ENCODE data around the gene TOGARAM2.
A peak's percentile ranks its signal among the peaks of the same experiment; 100 is the strongest.

Gene TOGARAM2

DNA sequence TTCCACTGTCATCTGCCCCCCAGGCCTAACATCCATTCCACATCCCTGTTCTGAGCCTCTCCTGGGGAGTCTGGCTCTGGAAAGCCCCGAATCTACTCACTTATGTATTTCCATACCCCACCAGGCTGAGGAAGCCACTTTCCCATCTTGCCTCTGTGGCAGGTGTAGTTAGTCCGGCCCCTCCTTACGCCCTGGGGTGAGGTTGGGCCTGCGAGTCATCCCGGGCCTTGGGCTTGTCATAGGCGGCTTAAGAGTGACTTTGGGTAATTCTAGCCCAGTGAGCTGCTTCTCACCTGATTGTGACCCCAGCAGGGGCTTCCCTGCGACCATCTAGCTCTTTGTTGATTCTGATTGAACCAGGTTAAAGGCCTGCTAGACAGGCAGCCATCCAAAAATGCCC is 72.1 kb downstream of the TOGARAM2 start:
- DNase-seq (ENCODE audit: low spot score) (no peak), FAIRE-seq (no peak)

DNA sequence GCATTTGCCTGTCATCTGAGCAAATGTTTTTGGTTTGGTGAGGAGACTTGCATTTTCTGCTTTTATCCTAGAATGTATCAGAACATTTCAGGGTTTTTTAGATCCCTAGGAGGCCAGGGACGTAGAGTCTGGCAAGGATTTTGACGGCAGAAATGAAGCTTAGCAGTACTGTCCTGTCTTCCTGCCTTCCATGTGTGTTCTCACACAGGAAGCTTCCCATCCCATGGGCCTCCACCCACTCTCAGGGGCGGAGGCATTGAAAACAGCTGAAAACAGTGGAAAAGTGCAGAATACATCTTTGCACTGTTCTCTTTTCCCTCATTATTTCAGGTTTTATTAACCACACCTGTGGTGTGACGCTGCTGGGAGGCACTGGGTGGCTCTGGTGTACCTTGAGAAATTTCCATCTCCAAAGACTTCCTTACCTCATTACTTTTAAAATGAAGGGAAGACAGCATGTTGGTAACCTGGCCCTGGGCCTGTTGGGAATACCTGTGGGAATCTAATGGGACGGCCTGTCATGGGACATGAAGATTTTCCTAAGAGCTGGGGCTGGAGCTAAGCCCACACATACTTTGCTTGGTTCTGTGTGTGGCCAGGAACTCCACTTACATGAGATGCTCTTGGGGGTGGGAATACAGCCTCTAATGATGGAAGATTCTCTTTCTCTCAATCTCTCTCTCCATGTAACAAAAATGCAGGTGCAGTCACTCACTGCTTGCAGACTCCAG is 72.7 kb downstream of the TOGARAM2 start:
- FAIRE-seq: no peak
- DNase-seq (ENCODE audit: low spot score): no peak

DNA sequence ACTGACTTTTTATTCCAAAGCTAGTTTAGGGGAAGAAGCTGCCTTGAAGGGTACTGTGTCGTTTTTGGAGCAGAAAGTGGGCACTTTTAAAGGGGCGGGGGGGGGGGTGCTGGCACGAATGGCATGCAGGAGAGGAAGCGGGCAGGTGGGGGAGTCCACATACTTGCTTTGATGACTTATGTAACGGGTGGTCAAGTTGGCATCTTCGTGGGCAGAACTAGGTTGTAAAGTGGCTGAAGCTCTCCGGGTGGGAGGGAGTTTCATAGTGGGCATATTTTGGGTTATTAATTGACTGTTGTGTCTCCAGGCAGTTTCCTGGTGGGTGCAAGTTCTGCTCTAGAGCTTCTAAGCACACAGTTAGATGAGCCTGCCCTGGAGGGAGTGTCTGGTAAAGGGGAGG is 73.3 kb downstream of the TOGARAM2 start:
- FAIRE-seq (no peak), DNase-seq (ENCODE audit: low spot score) (peak; percentile 31)

DNA sequence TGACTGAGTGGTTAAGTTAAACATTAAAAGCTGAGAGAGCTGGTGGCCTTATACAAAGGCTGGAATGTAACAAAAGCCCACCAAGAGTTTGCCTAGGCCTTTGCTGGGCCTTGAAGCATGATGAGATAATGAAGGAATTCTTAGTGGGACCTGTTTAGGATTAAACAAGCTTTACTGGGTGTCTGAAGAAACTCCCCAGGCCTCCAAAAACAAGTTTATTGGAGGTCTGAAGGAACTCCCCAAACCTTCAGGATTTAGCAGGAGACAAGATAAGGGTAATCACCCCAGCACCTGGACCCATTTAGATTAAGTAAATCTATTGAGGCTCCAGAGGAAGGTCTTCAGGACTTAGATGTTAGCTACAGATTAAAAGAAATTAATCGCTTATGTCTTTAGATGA is 74.5 kb downstream of the TOGARAM2 start:
- DNase-seq (ENCODE audit: low spot score): no peak
- FAIRE-seq: no peak

DNA sequence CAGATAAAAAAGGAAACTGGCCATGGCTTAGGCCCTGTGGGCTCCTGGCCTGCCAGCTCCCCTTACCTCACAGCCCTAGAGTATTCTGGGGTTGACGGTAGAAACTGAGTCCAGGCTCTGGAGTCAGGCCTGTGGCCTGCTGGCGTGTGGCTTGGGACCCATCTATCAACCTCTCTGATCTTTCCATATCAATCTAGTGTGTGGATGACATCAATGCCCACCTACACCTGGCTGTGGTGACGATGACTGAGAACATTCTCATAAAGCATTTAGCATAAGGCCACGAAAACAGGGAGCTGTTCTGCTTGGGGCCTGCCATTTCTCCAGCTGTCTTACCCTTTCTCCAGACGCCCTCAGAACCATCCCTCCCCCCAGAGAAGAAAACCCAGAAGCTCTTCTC is 75.4 kb downstream of the TOGARAM2 start:
- DNase-seq (ENCODE audit: low spot score): no peak
- no peak for FAIRE-seq

DNA sequence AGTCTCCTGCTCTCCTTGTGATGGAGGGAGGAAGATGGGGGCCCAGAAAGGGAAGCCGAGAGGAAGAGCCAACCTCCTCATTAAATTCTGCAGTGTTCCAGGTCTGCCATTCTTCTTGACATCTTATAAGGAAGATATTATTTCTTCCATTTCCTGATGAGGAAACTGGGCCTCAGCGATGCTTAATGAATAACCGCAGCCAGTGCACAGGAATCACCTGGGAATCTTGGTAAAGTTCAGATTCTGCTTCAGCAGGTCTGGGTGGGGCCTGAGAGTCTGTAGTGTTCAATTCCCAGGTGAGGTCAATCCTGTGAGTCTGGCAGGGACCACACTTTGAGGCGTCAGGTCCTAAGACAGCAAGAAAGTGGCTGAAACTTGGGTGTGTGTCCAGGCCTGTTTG is 75.9 kb downstream of the TOGARAM2 start:
- no peak for FAIRE-seq
- no peak for DNase-seq (ENCODE audit: low spot score)

DNA sequence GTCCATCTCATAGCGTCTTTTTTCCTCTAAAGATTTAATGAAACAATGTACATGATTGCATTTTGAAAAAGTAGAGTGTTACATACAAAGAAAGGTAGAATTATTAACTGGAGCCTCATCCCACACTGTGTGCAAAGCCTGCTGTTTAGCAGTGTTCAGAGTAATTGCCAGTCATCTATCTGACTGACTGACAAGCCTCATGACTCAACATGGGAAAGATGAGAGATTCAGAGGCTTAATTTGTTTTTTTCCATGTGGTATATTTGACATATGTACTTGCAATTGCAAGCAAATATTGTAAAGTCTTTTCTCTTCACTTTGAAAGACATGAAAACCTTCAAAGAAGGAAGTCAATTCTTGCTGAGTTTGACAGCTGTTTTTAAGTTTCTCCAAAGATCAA is 78.5 kb downstream of the TOGARAM2 start:
- DNase-seq (ENCODE audit: low spot score) (no peak), FAIRE-seq (no peak)

DNA sequence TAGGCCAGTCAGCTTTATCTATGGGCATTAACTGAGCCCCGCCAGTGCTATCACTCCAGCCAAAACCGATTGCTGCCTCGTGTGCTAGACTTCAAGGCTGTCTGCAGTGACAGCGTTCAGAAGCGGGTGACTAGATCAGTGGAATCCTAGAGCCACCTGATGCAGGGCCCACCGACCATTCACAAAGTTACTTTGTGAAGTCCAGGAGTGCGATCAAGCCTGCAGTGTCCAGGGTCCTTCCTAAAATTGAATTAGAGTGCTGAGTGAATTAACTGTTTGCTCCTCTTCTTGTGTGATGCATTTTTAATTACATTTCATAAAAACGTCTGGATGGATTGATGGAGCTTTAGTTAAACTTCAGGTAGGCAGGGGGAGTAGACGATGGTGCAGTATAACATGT is 79.3 kb downstream of the TOGARAM2 start:
- FAIRE-seq: no peak
- no peak for DNase-seq (ENCODE audit: low spot score)

DNA sequence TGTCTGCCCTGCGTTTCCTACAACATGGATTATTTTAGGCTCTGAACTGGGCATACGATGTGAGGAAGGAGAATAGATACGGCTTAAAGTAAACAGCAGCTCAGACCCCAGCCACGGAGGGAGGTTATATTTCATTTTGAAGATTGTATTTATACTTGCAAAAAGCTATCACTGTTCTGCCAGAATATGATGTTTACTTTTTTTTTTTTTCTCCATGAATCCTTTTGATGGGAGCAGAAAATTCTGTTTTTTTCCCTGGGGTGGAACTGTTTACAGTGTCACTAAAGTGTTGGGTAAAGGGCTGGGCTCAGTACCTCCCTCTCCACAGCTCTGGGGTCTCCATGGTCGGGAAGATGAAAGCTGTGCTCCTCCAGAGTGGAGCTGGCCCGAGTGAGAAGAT is 80.1 kb downstream of the TOGARAM2 start:
- no peak for FAIRE-seq
- no peak for DNase-seq (ENCODE audit: low spot score)

DNA sequence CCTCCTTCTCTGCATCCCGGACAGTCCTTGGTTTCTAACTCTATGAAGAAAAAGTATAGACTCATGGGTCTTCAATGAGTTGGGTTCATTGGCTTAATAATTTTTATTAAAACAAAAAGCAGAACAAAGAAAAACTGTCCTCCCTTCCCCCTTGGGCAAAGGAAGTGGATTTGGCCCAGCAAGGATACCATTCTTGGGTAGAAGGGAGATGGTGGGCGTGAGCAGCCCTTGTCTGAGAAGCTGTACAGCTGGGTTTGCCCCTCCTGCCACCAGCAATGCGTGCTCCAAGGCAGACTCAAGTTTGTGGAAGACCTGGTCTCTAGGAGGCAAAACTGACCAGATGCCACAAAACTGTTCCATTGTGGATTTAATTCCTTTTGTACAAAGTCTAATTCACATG is 80.5 kb downstream of the TOGARAM2 start:
- no peak for FAIRE-seq
- DNase-seq (ENCODE audit: low spot score): no peak

DNA sequence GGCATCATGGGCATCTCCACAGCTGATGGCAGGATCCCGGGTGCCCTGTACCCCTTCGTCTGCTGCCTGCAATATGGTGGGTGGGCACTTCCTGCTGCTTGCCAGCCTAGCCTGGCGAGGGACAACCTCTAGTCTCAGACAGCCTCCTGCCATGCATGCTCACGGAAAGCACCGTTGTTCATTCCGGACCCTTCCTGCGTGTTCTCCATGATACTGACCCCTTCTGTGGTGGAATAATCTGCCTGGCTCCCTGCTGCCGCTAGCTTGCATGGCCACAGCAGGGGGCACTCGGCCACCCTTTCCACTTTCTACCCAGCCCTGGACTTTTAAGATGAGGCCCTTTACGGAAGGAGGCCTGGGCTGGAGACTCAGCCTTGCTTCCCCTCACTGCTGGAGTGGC is 81.3 kb downstream of the TOGARAM2 start:
- no peak for DNase-seq (ENCODE audit: low spot score)
- FAIRE-seq: no peak

DNA sequence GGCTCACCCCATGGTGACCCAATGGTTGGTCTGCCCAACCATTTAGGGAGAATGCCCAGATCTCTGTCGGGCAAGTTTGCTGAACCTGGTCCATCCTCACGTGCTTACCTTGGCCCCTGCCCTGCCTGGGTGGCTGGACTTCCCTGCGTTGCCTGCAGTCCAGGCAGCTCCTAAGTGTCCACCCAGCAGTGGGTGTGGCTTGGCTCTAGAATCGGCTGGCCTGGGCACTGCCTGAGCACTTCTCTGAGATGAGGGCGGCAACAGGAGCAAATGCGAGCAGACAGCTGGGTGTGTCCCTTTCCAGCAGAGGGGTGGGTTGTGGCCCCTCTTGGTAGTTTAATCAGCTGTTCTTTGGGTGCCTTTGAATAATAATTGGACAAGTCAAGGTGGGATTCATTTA is 82.0 kb downstream of the TOGARAM2 start:
- DNase-seq (ENCODE audit: low spot score) (no peak), FAIRE-seq (no peak)

DNA sequence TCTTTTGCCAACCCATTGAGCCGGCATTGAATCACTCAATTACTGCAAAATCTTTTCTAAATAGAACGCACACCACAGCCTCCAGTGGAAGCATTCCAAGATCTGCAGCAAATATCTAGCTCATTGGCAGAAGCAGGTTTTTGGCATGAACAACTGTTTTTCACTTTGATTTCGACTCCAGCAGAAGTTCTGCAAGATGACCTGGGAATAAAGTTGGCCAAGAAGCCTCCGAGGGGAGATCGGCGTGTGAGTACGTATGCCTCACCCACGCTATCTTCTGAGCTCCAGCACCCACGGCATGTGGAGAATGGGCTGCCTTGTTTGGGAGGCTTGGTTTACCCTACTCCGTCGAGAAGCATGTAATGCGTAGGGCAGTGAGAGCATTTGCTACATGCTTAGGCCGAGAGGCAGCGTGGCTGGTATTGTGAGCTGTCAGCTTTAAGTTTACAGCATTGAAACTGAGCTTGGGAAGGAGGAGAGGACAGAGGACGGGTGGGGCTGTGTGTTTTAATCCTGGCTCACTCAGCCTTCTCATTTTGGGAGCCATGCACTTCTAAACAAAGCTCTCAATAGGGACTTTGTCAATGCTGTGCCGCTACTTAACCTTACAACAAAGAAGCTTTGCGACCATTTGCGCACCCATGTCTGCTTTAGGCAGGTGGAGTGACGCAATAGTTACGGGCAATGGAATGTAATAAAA is 82.7 kb downstream of the TOGARAM2 start:
- no peak for DNase-seq (ENCODE audit: low spot score)
- no peak for FAIRE-seq

DNA sequence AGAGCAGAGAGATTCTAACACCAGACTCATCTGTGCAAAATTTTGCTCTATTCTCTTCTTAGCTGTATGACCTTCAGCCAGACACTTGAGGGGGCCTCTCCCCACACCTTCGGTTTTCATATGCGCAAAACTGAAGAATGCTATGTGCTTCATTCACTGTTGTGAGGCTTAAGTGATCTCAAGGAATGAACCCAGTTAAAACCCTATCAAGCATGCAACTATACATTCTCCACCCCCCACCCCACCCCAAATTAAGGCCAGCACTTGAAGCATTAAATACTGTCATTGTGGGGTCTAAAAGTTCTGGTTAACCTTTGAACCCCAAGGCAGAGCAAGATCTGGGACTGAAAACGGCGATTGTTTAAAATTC is 83.2 kb downstream of the TOGARAM2 start:
- DNase-seq (ENCODE audit: low spot score) (no peak), FAIRE-seq (no peak)

DNA sequence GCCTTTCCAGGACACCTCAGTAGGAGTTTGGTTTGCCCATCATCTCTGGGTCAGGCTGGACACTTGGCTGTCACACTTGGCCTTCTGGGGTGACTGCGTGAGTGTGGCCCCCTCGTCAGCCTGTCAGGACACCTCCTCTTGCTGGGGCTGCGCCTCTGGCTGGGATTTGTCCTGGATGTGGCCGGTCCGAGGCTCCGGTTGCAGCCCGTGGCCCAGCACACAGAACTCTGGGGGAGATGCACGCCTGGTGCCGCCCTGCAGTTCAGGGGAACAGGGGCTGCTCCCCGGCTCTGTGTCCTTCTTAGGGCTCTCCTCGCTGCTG is 83.6 kb downstream of the TOGARAM2 start:
- no peak for FAIRE-seq

DNA sequence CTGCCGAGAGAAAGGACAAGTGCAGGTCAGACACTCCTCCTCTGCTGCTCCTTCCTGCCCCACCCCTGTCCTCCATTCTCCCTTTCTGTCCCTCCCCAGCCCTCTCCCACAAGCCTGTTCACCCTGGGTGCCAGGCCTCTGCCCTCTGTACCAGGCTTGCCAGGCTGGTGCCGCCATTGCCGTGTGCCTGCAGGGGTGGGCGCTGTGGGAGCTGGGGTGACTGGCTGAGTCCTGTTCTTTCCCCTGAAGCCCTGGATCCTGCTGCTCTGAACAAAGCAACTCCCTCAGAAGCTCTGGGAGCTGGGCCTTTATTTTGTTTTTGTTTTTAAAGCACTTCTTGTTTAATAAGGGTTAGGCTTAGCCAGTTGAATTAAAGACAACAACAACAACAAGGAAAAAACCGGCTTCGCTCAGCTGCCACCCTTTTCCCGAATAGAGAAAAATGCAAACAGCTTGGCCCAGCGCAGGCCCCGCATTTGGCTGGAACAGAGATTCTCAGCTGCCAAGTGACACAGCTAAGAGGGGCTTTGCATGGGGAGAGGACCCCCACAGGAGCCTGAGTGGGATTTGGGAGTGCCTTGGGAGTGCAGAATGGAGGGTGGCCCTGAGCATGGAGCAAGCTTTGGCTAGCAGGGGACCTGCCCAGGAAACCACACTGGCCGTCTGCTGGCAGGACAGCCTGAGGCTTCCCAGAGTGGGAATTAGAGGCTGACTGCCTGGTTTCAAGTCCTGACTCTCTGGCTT is 84.1 kb downstream of the TOGARAM2 start:
- no peak for FAIRE-seq
- DNase-seq (ENCODE audit: low spot score): no peak

More for the DNA sequence above, 83.6 kb downstream of the TOGARAM2 start:
- no peak for DNase-seq (ENCODE audit: low spot score)

DNA sequence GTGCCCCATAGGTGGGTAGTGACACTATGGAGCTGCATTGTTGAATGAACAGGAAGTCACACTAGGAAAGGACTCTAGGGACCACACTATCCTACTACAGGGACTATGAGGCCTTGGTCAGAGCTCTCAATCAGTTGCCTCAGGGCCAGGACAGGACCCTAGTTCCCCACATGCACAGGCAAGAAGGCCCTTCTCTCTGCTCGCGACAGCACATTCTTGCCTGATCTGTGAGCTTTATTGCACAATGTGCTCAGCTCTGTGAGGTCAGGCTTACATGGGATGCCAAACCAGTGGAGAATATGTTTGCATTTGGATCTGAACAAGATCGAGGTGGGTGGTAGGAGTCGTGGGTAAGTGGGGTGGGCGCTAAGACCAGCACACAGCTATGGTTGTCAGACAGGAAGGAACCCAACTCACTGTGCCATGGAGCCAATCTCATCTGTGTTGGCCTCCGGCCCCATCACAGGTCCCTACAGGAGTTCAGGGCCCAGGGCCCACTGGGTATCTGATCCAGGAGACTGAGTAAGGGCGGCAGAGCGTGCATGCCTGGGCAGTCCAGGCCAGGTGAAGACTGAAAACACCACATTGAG is 85.3 kb downstream of the TOGARAM2 start:
- FAIRE-seq (no peak), DNase-seq (ENCODE audit: low spot score) (no peak)

DNA sequence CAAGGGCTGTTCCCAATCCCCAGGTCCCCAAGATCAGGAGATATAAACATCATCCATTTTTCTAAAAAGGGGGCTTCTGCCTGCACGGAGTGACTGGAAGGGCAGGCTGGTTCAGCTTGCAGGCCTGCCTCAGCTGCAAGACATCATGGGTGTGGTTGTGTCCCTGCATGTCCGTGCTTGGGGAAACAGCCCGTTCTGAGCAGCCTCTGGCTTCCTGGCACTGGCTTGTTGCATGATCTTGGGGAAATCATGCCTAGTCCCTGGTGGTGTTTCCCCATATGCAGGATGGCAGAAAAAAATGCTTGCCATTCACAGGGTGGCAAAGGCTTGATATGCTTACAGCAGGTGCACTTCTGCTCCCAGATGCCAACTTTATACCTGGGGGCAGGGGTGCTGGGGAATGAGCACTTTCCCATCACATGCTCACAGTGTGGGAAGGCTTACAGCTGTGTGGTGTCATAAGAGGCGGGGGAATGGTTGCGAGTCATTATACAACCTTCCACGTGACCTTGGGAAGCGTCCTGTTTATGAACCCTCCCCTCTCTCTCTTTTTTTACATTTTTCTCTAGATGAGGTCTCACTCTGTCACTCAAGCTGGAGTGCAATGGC is 86.0 kb downstream of the TOGARAM2 start:
- FAIRE-seq (no peak), DNase-seq (ENCODE audit: low spot score) (no peak)

DNA sequence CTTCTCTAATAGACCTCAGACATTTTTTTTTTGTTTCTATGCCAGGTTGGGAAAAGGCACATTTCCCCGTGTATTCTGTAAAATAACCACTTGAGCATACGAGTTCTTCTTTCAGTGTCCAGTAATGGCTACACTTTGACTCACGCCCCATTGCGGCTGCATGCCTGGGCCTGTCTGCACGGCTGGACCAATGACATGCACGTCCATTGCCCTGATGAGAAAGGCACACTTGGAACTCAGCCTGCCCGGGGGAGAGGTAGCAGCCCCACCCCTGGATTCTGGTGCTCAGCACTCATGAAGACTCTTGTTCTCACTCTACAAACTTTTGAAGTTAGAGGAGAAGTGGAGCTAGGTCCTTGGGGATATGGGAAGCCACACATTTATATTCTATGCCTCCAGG is 87.4 kb downstream of the TOGARAM2 start:
- DNase-seq (ENCODE audit: low spot score) (no peak), FAIRE-seq (no peak)

DNA sequence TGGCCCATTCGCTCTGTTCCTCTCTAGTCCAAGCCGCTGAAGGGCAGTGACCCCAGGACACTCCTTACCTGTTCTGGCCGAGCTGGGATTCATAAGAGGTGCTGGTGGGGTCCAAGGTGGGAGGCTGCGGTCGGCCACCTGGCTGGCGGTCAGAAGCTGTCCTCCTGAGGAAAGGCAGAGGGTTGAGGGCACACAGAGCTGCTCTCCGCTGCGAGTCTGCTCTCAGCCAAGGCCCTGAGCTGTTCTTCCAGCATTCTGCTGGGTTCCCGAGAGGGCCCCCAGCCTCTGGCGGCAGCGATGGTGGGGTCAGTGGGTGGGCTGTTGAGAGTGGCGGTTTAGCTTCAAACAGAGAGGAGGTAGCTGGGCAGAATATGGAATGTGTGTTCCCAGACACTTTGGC is 89.4 kb downstream of the TOGARAM2 start:
- no peak for DNase-seq (ENCODE audit: low spot score)
- no peak for FAIRE-seq

DNA sequence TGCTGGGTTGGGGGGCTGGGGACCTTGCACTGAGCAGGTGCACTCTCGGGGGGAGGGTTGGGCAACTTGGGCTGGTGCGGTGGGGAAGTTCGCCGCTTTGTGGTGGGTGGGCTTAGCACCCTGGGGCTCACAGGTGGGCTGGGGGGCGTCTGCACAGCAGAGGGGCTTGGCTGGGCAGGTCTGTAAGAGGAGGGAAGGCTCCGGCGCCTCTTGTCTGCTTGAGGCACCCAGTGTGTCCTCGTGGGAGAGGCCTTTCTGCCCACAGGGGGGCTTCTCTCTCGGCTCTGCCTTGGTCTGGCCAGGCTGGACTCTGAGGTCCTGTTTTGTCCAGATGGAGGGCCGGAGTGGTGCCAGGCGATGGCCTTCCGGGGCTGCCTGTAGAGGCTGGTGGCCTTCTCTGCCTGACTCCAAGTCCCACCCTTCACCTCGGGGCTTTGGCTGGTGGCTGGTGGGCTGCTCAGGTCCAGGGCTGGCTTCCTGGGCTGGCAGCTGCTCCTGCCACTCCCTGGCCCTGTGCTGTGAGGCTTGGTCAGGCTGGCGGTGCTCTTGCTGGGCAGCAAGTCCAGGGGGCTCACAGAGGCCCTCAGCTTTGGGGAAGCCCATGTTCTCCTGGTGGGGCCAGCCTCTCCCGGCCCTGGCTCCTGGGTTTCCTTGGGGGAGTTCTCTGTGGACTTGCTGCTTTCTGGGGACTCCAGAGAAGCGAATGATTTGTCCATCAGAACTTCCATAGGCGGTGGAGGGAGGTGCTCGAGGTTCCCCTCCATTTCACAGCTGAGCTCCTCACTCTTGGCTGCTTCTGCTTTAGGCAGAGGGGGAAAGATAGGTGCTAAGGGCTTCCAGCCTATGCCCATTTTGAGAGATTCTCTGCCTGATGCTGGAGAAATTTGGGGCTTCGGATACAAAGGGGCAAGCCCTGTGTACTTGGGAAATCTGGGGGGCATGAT is 90.2 kb downstream of the TOGARAM2 start:
- no peak for FAIRE-seq
- no peak for DNase-seq (ENCODE audit: low spot score)
